CD14-positive monocyte (primary cell): ENCODE measurements around the gene PPM1B. TPM values are rescaled to one million over a fixed set of nuclear protein-coding genes. Genes with fewer than 3 reads are reported as not detected.

ENCODE experiments used
- DNase-seq, 3 donors: peaks; one replicate each; pipeline ENCODE4 v3.0.0-alpha.2; 2011 to 2022
- H2AFZ ChIP-seq: 2 replicates; pipeline ENCODE4 v1.6.0; 2012; ENCODE audit warnings: mild to moderate bottlenecking, low read depth, low read length, inconsistent platforms; ENCODE audit not compliant: insufficient read depth, poor library complexity, severe bottlenecking
- H3K27ac ChIP-seq, 2 donors: 1 replicate in 1 of 2; 2 replicates in 1 of 2; pipeline ENCODE4 v1.5.1; 2012 to 2013; ENCODE audit warnings: low read length in 2 of 2, control low read depth in 1 of 2, inconsistent platforms in 1 of 2, low read depth in 1 of 2, mild to moderate bottlenecking in 1 of 2
- H3K27me3 ChIP-seq, 2 donors: one replicate each; pipeline versions ENCODE4 v1.6.0 to v1.6.1; 2011 to 2013; ENCODE audit warnings: low read length in 2 of 2; ENCODE audit not compliant: control insufficient read depth in 2 of 2, insufficient read depth in 2 of 2
- H3K36me3 ChIP-seq, 2 donors: replicated peaks in 1 of 2; 1 replicate in 1 of 2; 2 replicates in 1 of 2; pipeline versions ENCODE4 v1.5.1 to v1.6.1; 2012 to 2013; ENCODE audit warnings: low read length in 2 of 2, control low read depth in 1 of 2, inconsistent platforms in 1 of 2, mild to moderate bottlenecking in 1 of 2; ENCODE audit not compliant: insufficient read depth in 2 of 2, control insufficient read depth in 1 of 2
- H3K4me1 ChIP-seq, 2 donors: 1 replicate in 1 of 2; 2 replicates in 1 of 2; pipeline versions ENCODE4 v1.5.1 to v1.6.1; 2012 to 2013; ENCODE audit warnings: low read length in 2 of 2, control low read depth in 1 of 2, inconsistent platforms in 1 of 2, mild to moderate bottlenecking in 1 of 2, moderate library complexity in 1 of 2; ENCODE audit not compliant: insufficient read depth in 2 of 2, control insufficient read depth in 1 of 2
- H3K4me2 ChIP-seq: replicated peaks from 2 replicates; pipeline ENCODE3; 2012; ENCODE audit warnings: low read length, moderate library complexity, mild to moderate bottlenecking; ENCODE audit not compliant: poor library complexity, severe bottlenecking; ENCODE audit errors: extremely low read depth
- H3K4me3 ChIP-seq, 3 experiments: fragments of 200-600 bp in 1 of 3; sonication (generic) in 1 of 3; replicated peaks in 1 of 3; 1 replicate in 2 of 3; 2 replicates in 1 of 3; pipeline ENCODE4 v1.5.1; 2011 to 2013; ENCODE audit warnings: low read length in 3 of 3, mild to moderate bottlenecking in 3 of 3, control low read depth in 2 of 3, low read depth in 2 of 3, inconsistent platforms in 1 of 3, moderate library complexity in 1 of 3
- H3K79me2 ChIP-seq: 2 replicates; pipeline ENCODE4 v1.6.0; 2012; ENCODE audit warnings: mild to moderate bottlenecking, control low read depth, inconsistent platforms, low read length, moderate library complexity; ENCODE audit not compliant: insufficient read depth
- H3K9ac ChIP-seq: 2 replicates; pipeline ENCODE4 v1.6.0; 2017; ENCODE audit warnings: low read length, mild to moderate bottlenecking; ENCODE audit not compliant: insufficient read depth, poor library complexity, severe bottlenecking
- H3K9me3 ChIP-seq, 2 donors: replicated peaks in 1 of 2; 1 replicate in 1 of 2; 2 replicates in 1 of 2; pipeline versions ENCODE4 v1.5.1 to v1.6.1; 2012 to 2013; ENCODE audit warnings: low read length in 2 of 2, control low read depth in 1 of 2; ENCODE audit not compliant: control insufficient read depth in 1 of 2, insufficient read depth in 1 of 2
- H4K20me1 ChIP-seq: 2 replicates; pipeline ENCODE4 v1.6.0; 2012; ENCODE audit warnings: mild to moderate bottlenecking, low read length, control low read depth, moderate library complexity; ENCODE audit not compliant: insufficient read depth
- H3K27ac Mint-ChIP-seq, 7 donors: one replicate each; pipeline ENCODE4 v1.8.0; 2020; ENCODE audit warnings: mild to moderate bottlenecking in 7 of 7, mixed read lengths in 7 of 7, moderate library complexity in 6 of 7, inconsistent platforms in 2 of 7
- H3K27me3 Mint-ChIP-seq, 3 donors: one replicate each; pipeline ENCODE4 v1.8.0; 2021 to 2022; ENCODE audit warnings: low read depth in 3 of 3, mild to moderate bottlenecking in 3 of 3, mixed read lengths in 3 of 3, moderate library complexity in 3 of 3, inconsistent platforms in 1 of 3
- H3K36me3 Mint-ChIP-seq, 2 donors: one replicate each; pipeline ENCODE4 v1.8.0; 2020; ENCODE audit warnings: mixed read lengths in 2 of 2, inconsistent platforms in 1 of 2, mild to moderate bottlenecking in 1 of 2
- H3K4me1 Mint-ChIP-seq: one replicate; pipeline ENCODE4 v1.8.0; 2020; ENCODE audit warnings: mild to moderate bottlenecking, mixed read lengths
- H3K4me3 Mint-ChIP-seq, 2 donors: one replicate each; pipeline ENCODE4 v1.8.0; 2020; ENCODE audit warnings: mild to moderate bottlenecking in 2 of 2, mixed read lengths in 2 of 2, moderate library complexity in 1 of 2
- H3K9me3 Mint-ChIP-seq, 7 donors: one replicate each; pipeline ENCODE4 v1.8.0; 2020 to 2022; ENCODE audit warnings: mixed read lengths in 7 of 7, mild to moderate bottlenecking in 6 of 7, moderate library complexity in 6 of 7, inconsistent platforms in 2 of 7
- WGBS: methylation state at CpG from one replicate; pipeline ENCODE4 v1.1.5; 2013; ENCODE audit warnings: missing lambda C conversion rate; ENCODE audit not compliant: insufficient coverage; 5-methylcytosine and 5-hydroxymethylcytosine counted together
- intact Hi-C, 2 donors: fragments of 100-400 bp; cut with micrococcal nuclease; formaldehyde crosslinking; loops; one replicate each; pipeline versions ENCODE4 v1.15.0 to v1.15.1; 2023
- polyA plus RNA-seq, 3 donors: library from polyadenylated mRNA; depleted of rRNA in 1 of 3; unstranded in 2 of 3; stranded (reverse) in 1 of 3; fragments of 300-500 nt in 2 of 3; fragments of >200 nt in 1 of 3; fragmentation: Illumina TruSeq in 2 of 3; gene quantifications; 1 replicate in 2 of 3; 2 replicates in 1 of 3; pipeline ENCODE4 v1.2.3, GENCODE V29; 2012 to 2021
- TF ChIP-seq, protein P1 (sequence below): fragments of 200-600 bp; IDR thresholded peaks from one replicate; pipeline ENCODE4 v1.8.0; 2022; ENCODE audit warnings: antibody characterized with exemption, mild to moderate bottlenecking

Gene PPM1B
- polyA plus RNA-seq, 3 donors = 17.7 to 34.6 (median 24.9) TPM

- Histone ChIP-seq H3K9ac (no peak overlapping the region), H3K27me3 (no peaks in the 10 kb centered on the region), H3K4me1 (no peaks in the 10 kb centered on the region), H3K27ac (no peak overlapping the region), H3K4me2 (no peak overlapping the region), H3K36me3 (peaks cover 54 to 90% of the 10 kb centered on the region in 2 donors), H3K79me2 (peaks cover 39% of the 10 kb centered on the region), H4K20me1 (peaks cover 51% of the 10 kb centered on the region), H2AFZ (no peak overlapping the region), H3K9me3 (no peaks in the 10 kb centered on the region), H3K4me3 (no peak overlapping the region)
- no CpG with 5 or more reads among the region's 2 CpGs for WGBS
- no peak overlapping the region for H3K4me3 Mint-ChIP-seq
- intact Hi-C loops = no loop called here
- no peak for DNase-seq
- TF ChIP-seq, protein P1, sequence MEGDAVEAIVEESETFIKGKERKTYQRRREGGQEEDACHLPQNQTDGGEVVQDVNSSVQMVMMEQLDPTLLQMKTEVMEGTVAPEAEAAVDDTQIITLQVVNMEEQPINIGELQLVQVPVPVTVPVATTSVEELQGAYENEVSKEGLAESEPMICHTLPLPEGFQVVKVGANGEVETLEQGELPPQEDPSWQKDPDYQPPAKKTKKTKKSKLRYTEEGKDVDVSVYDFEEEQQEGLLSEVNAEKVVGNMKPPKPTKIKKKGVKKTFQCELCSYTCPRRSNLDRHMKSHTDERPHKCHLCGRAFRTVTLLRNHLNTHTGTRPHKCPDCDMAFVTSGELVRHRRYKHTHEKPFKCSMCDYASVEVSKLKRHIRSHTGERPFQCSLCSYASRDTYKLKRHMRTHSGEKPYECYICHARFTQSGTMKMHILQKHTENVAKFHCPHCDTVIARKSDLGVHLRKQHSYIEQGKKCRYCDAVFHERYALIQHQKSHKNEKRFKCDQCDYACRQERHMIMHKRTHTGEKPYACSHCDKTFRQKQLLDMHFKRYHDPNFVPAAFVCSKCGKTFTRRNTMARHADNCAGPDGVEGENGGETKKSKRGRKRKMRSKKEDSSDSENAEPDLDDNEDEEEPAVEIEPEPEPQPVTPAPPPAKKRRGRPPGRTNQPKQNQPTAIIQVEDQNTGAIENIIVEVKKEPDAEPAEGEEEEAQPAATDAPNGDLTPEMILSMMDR = no peak
- H3K36me3 Mint-ChIP-seq = peaks cover 52 to 67% of the 10 kb centered on the region in 2 donors
- peak overlapping the region in 1 of 7 donors; percentile 26 for H3K27ac Mint-ChIP-seq
- no peaks in the 10 kb centered on the region for H3K9me3 Mint-ChIP-seq
- peaks cover 0 to 1% (median 0%) of the 10 kb centered on the region in 3 donors for H3K27me3 Mint-ChIP-seq
- H3K4me1 Mint-ChIP-seq = peaks cover 2% of the 10 kb centered on the region
Observed at GRCh38 chr2:44218771-44219170, 50.1 kb downstream of the PPM1B start.

DNA sequence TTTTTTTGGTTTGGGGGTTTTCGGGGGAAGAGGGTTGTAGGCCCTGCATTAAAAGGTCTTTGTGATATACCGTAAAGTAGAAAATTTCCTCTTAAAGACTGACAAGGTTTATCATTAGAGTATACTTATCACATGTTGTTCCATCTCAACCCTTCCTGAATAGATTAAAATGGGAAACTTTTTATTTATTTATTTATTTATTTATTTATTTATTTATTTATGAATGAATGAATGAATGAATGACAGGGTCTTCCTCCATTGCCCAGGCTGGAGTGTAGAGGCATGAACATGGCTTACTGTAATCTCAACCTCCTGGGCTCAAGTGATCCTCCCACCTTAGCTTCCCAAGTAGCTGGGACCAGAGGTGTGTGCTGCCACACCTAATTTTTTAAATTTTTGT is 58.1 kb downstream of the PPM1B start:
- TF ChIP-seq, protein P1 = no peak
- H3K4me3 Mint-ChIP-seq = no peak overlapping the region
- peaks cover 0 to 3% (median 0%) of the 10 kb centered on the region in 3 donors for H3K27me3 Mint-ChIP-seq
- intact Hi-C loops = no loop called here
- no CpG with 5 or more reads among the region's 2 CpGs for WGBS
- no peaks in the 10 kb centered on the region for H3K4me1 Mint-ChIP-seq
- Histone ChIP-seq H3K27me3 (no peaks in the 10 kb centered on the region), H3K27ac (no peak overlapping the region), H3K36me3 (peaks cover 54 to 75% of the 10 kb centered on the region in 2 donors), H3K9ac (no peak overlapping the region), H3K79me2 (peaks cover 13% of the 10 kb centered on the region), H3K4me3 (no peak overlapping the region), H3K4me1 (no peaks in the 10 kb centered on the region), H4K20me1 (peaks cover 42% of the 10 kb centered on the region), H2AFZ (no peak overlapping the region), H3K4me2 (no peak overlapping the region), H3K9me3 (no peaks in the 10 kb centered on the region)
- no peak overlapping the region for H3K27ac Mint-ChIP-seq
- no peaks in the 10 kb centered on the region for H3K9me3 Mint-ChIP-seq
- peaks cover 40 to 59% of the 10 kb centered on the region in 2 donors for H3K36me3 Mint-ChIP-seq
- no peak for DNase-seq
